ENCODE results near the gene NHLH1. TPM values are rescaled to one million over a fixed set of nuclear protein-coding genes. Genes with fewer than 3 reads are reported as not detected.

Gene NHLH1
- total and polyA plus RNA-seq, 10 of the 15 experiments (the other 5 are each of a cell fraction or from before 2014, with no cell fraction given): 0.22 to 0.98 (median 0.43) TPM; not detected in 1

DNA sequence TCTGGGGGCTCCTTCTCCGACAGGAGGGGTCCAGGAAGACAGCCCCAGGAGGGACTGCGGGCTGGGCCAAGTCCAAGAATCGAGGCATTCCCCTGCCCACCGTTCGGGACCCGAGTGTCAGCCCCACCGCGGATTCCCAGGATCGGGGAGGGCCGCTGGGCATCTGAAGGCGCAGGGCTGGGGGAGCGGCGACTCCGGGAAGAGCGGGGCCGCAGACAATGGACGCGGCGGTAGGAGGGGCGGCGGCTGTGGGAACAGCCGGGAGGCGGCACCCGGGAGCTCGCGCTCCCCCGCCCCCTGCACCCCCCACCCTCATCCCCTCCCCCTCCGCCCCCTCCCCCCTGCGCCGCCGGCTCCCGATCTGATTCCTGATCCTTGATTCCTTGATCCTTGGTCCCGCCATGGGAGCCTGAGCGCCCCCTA is 33.4 kb downstream of the NHLH1 start, which contains the start of gene VANGL2:
Gene VANGL2, plus strand, starts transcription at position 342 of the 423 bp plus-strand sequence. CDS start 15,274 bp downstream, outside the sequence.
- ChIA-PET CTCF (interaction anchor here (1.3 kb wide), 1 partner anchor 24 kb away, joined by 3 read pairs; no protein-coding TSS in a partner anchor), POLR2A (no interaction called here), SMC1A (ENCODE audit: uncharacterized antibody, unreplicated experiment) (no interaction called here), RAD21 (ENCODE audit: unreplicated experiment) (interaction anchor here (0.6 kb wide), 1 partner anchor 299 kb away, joined by 3 read pairs; no protein-coding TSS in a partner anchor)
- intact Hi-C loops (cut with micrococcal nuclease; ENCODE audit: unreplicated experiment) (no loop called here), in situ Hi-C loops (cut with MboI) (loop anchor here (25.0 kb wide), 1 partner anchor 562 kb away; the partner anchor contains the start of gene ITLN2)
- H3K27me3 ChIP-seq (replicated peaks in 1 of 2; ENCODE audit: control insufficient read depth in 2 of 2, insufficient read depth in 2 of 2, low read length in 1 of 2): peaks cover 0 to 4% of the 10 kb centered on the region in 2 experiments; a peak in 2 of 4 replicates
- no TSS peak for BruUV-seq (replicated peaks)
- H3K36me3 ChIP-seq (ENCODE audit: control insufficient read depth in 2 of 2, insufficient read depth in 2 of 2, low read length in 1 of 2): no peaks in the 10 kb centered on the region
- H3K9me3 ChIP-seq (replicated peaks; ENCODE audit: control insufficient read depth, insufficient read depth, low read length): no peaks in the 10 kb centered on the region
- peak within 1 kb of the TSS; percentile 65 for H2AFZ ChIP-seq (ENCODE audit: control insufficient read depth, low read depth, low read length)
- peak within 1 kb of the TSS; percentile 63 for H3K4me3 ChIP-seq
- peak within 1 kb of the TSS; percentile 68 for H3K4me2 ChIP-seq (ENCODE audit: control insufficient read depth, insufficient read depth)
- no peak for DNase-seq (ENCODE audit: low read depth, low spot score)
- no peak for FAIRE-seq
- H4K20me1 ChIP-seq (ENCODE audit: control insufficient read depth, insufficient read depth): no peaks in the 10 kb centered on the region
- no peaks in the 10 kb centered on the region for H3K4me1 ChIP-seq (ENCODE audit: control insufficient read depth, insufficient read depth, low read length)
- H3K27ac ChIP-seq (ENCODE audit: control insufficient read depth, insufficient read depth): no peak within 1 kb of the TSS
- H3K79me2 ChIP-seq (ENCODE audit: control insufficient read depth, insufficient read depth, low read length): no peaks in the 10 kb centered on the region
- ATAC-seq: peak; percentile 41
- 0 out of 2 replicates have a peak within 1 kb of the TSS, but pooled peaks have one; percentile 30 for H3K9ac ChIP-seq (ENCODE audit: control insufficient read depth, insufficient read depth, low read length)
- 58% methylated on average over 3 of the region's 34 CpGs for WGBS (ENCODE audit: insufficient coverage, insufficient replicate concordance, low lambda C conversion rate, missing lambda C conversion rate)
- no peak for TF ChIP-seq ASH2L (IDR thresholded peaks at IDR 0.05; ENCODE audit: borderline replicate concordance, low read depth)
- peak; percentile 51 for TF ChIP-seq RUNX3 (IDR thresholded peaks at IDR 0.05; ENCODE audit: low read length)
- TF ChIP-seq CREB1 (IDR thresholded peaks at IDR 0.05; ENCODE audit: low read depth): 0 out of 2 replicates have a peak, but pooled peaks have one; percentile 49
- no peak for TF ChIP-seq POLR2AphosphoS2 (IDR thresholded peaks at IDR 0.05; ENCODE audit: low read depth, low read length)
- TF ChIP-seq, protein P1, sequence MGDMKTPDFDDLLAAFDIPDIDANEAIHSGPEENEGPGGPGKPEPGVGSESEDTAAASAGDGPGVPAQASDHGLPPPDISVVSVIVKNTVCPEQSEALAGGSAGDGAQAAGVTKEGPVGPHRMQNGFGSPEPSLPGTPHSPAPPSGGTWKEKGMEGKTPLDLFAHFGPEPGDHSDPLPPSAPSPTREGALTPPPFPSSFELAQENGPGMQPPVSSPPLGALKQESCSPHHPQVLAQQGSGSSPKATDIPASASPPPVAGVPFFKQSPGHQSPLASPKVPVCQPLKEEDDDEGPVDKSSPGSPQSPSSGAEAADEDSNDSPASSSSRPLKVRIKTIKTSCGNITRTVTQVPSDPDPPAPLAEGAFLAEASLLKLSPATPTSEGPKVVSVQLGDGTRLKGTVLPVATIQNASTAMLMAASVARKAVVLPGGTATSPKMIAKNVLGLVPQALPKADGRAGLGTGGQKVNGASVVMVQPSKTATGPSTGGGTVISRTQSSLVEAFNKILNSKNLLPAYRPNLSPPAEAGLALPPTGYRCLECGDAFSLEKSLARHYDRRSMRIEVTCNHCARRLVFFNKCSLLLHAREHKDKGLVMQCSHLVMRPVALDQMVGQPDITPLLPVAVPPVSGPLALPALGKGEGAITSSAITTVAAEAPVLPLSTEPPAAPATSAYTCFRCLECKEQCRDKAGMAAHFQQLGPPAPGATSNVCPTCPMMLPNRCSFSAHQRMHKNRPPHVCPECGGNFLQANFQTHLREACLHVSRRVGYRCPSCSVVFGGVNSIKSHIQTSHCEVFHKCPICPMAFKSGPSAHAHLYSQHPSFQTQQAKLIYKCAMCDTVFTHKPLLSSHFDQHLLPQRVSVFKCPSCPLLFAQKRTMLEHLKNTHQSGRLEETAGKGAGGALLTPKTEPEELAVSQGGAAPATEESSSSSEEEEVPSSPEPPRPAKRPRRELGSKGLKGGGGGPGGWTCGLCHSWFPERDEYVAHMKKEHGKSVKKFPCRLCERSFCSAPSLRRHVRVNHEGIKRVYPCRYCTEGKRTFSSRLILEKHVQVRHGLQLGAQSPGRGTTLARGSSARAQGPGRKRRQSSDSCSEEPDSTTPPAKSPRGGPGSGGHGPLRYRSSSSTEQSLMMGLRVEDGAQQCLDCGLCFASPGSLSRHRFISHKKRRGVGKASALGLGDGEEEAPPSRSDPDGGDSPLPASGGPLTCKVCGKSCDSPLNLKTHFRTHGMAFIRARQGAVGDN (IDR thresholded peaks at IDR 0.05): no peak
- TF ChIP-seq NRF1 (conservative IDR thresholded peaks at IDR 0.05; ENCODE audit: low read depth, low read length): no peak
- TF ChIP-seq, protein P2, sequence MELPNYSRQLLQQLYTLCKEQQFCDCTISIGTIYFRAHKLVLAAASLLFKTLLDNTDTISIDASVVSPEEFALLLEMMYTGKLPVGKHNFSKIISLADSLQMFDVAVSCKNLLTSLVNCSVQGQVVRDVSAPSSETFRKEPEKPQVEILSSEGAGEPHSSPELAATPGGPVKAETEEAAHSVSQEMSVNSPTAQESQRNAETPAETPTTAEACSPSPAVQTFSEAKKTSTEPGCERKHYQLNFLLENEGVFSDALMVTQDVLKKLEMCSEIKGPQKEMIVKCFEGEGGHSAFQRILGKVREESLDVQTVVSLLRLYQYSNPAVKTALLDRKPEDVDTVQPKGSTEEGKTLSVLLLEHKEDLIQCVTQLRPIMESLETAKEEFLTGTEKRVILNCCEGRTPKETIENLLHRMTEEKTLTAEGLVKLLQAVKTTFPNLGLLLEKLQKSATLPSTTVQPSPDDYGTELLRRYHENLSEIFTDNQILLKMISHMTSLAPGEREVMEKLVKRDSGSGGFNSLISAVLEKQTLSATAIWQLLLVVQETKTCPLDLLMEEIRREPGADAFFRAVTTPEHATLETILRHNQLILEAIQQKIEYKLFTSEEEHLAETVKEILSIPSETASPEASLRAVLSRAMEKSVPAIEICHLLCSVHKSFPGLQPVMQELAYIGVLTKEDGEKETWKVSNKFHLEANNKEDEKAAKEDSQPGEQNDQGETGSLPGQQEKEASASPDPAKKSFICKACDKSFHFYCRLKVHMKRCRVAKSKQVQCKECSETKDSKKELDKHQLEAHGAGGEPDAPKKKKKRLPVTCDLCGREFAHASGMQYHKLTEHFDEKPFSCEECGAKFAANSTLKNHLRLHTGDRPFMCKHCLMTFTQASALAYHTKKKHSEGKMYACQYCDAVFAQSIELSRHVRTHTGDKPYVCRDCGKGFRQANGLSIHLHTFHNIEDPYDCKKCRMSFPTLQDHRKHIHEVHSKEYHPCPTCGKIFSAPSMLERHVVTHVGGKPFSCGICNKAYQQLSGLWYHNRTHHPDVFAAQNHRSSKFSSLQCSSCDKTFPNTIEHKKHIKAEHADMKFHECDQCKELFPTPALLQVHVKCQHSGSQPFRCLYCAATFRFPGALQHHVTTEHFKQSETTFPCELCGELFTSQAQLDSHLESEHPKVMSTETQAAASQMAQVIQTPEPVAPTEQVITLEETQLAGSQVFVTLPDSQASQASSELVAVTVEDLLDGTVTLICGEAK (IDR thresholded peaks at IDR 0.05; ENCODE audit: borderline replicate concordance): no peak
- TF ChIP-seq, protein P3, sequence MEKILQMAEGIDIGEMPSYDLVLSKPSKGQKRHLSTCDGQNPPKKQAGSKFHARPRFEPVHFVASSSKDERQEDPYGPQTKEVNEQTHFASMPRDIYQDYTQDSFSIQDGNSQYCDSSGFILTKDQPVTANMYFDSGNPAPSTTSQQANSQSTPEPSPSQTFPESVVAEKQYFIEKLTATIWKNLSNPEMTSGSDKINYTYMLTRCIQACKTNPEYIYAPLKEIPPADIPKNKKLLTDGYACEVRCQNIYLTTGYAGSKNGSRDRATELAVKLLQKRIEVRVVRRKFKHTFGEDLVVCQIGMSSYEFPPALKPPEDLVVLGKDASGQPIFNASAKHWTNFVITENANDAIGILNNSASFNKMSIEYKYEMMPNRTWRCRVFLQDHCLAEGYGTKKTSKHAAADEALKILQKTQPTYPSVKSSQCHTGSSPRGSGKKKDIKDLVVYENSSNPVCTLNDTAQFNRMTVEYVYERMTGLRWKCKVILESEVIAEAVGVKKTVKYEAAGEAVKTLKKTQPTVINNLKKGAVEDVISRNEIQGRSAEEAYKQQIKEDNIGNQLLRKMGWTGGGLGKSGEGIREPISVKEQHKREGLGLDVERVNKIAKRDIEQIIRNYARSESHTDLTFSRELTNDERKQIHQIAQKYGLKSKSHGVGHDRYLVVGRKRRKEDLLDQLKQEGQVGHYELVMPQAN (conservative IDR thresholded peaks at IDR 0.05): 0 out of 2 replicates have a peak, but pooled peaks have one; percentile 23
- TF ChIP-seq, protein P4, sequence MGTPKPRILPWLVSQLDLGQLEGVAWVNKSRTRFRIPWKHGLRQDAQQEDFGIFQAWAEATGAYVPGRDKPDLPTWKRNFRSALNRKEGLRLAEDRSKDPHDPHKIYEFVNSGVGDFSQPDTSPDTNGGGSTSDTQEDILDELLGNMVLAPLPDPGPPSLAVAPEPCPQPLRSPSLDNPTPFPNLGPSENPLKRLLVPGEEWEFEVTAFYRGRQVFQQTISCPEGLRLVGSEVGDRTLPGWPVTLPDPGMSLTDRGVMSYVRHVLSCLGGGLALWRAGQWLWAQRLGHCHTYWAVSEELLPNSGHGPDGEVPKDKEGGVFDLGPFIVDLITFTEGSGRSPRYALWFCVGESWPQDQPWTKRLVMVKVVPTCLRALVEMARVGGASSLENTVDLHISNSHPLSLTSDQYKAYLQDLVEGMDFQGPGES (IDR thresholded peaks at IDR 0.05): no peak
- TF ChIP-seq PML (IDR thresholded peaks at IDR 0.05; ENCODE audit: low read length): no peak
- peak; percentile 23; the same call in 1 of the 2 replicates for TF ChIP-seq SUPT20H (IDR thresholded peaks at IDR 0.05; ENCODE audit: borderline replicate concordance, control insufficient read depth, low read depth, low read length)
- no peak for TF ChIP-seq EZH2 (IDR thresholded peaks at IDR 0.05; ENCODE audit: borderline replicate concordance, control insufficient read depth, low read depth, low read length)
